ENCODE measurements around the gene TGM3.
A peak's percentile ranks its signal among the peaks of the same experiment; 100 is the strongest.

TGM3 gene

DNA sequence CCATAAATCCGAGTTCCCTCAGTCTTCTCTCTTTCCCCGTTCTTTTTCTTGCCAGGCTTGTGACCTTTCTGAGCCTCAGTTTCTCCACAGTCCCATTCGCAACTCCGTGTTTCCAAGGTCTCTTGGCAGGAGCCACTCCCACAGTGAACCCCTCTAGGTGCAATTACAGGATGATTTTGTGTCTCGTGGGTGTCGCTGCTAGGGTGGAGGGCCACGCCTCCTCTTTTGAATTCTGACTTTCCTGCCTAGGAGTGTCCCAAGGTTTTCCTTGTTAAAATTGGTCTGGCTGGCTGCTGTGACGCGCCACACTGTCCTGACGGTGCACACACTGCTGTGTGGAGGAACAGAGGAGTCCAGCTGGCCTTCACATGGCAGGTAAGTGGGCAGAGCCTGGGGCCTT, 84.8 kb downstream of the TGM3 start, which contains the start of gene TGM6:
TSS of gene TGM6 (plus strand) at position 301 of the 400 bp plus-strand sequence. CDS start at position 369, 68 bp downstream.
- no peak for DNase-seq (ENCODE audit: low spot score)

DNA sequence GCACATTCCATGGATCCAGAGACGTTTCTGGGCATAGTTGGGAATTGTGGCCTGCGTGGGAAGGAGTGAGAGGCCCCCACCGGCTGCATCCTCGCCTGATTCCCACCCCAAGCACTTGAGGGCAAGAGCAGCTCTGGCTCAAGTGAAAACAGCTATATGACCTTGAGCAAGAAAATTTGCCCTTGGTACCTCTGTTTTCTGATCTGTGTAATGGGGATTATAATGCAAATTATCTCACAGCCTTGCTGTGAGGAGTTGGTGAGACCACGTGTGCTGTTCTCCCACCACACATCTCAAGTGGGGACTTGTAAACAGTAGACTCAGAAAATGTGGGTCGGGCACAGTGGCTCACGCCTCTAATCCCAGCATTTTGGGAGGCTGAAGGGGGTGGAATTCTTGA, 85.5 kb downstream of the TGM3 start:
- no peak for DNase-seq (ENCODE audit: low spot score)

DNA sequence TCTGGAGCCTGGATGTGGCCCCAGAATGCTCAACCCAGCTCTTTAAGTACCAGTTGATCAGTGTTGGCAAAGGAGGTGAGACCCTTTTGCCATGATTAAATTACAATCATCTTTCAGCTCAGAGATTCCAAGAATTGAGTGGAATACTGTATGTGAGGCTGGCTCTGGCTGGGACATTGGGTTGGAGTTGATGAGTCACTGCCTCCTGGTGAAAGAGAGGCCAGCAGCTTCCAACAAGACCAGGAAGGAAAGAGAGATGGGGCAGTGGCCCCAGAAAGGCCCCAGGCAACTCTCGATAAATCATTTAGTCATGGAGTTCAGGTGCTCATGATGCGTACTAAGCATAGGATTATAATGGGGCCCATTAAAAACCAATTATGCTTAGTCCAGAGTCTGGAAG, 87.0 kb downstream of the TGM3 start:
- DNase-seq (ENCODE audit: low spot score) = no peak

- no peak for DNase-seq (ENCODE audit: low spot score)
Observed at GRCh38 chr20:2385026-2385425, 89.2 kb downstream of the TGM3 start.

- DNase-seq (ENCODE audit: low spot score) = no peak
Observed at GRCh38 chr20:2385496-2385895, 89.7 kb downstream of the TGM3 start.

GRCh38 chr20:2386516-2387179, 90.8 kb downstream of the TGM3 start:
- DNase-seq (ENCODE audit: low spot score) = no peak

DNA sequence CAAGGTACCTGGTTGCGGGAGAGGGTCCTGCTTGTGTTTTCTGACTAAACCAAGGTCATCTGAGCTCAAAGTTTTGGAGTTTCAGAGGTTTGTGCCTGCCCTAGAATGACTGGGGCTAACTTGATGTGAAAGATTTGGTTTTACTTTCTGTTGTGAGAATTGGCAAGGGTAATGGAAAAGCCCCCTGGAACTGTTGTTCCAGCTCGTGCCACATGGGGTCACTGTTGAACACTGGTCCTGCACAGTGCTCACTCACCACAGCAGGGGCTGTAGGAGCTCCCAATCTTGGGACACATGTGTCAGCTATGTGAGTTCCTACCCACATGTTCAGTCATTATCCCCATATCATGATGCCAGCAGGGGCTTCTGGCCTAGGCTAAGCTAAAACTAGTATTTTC, 91.4 kb downstream of the TGM3 start:
- peak; percentile 86 for DNase-seq (ENCODE audit: low spot score)

DNA sequence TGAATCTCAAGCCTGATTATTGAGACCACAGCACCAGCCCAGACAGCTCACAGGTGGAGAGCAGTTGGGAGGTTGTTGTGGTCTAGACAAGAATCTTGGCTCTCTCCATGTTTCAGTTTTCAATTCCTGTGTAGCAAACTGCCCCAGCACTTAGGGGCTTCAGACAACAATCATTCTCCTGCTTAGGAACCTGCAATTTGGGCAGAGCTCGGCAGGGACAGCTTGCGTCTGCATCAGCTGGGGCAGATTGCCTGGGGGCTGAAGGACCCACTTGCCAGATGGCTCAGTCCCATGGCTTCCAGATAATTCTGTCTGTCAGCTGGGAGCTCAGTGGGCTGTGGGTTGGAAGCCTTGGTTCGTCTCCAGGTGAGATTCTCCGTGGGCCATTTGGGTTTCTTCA, 91.8 kb downstream of the TGM3 start:
- DNase-seq (ENCODE audit: low spot score) = no peak

Measured in NAMALWA (cell line).